GM18873 (cell line): ENCODE data around the gene MMP7.

ENCODE experiments used
- ATAC-seq: cut with Tn5 transposase; IDR thresholded peaks from one replicate; pipeline ENCODE4 v1.9.1; 2021; ENCODE audit warnings: mild to moderate bottlenecking, moderate library complexity, moderate number of reproducible peaks; ENCODE audit not compliant: unreplicated experiment, low FRiP score

The MMP7 gene

GRCh38 chr11:102530558-102530957 is at the start of gene MMP7:
Gene MMP7, minus strand, starts transcription at chr11:102530747. Its CDS starts 47 bp downstream, at chr11:102530700.
- no peak for ATAC-seq

- ATAC-seq: no peak
Observed at GRCh38 chr11:102577723-102578122, 47.2 kb upstream of the MMP7 start.

- ATAC-seq: no peak
Observed at GRCh38 chr11:102577182-102577581, 46.6 kb upstream of the MMP7 start.

- no peak for ATAC-seq
Observed at GRCh38 chr11:102576350-102576749, 45.8 kb upstream of the MMP7 start.

- ATAC-seq: no peak
Observed at GRCh38 chr11:102575012-102575411, 44.5 kb upstream of the MMP7 start.

- ATAC-seq: no peak
Observed at GRCh38 chr11:102573851-102574250, 43.3 kb upstream of the MMP7 start.

GRCh38 chr11:102572554-102573220 is 42.1 kb upstream of the MMP7 start:
- no peak for ATAC-seq

GRCh38 chr11:102568851-102569250 is 38.3 kb upstream of the MMP7 start:
- no peak for ATAC-seq

- ATAC-seq: no peak
Observed at GRCh38 chr11:102566112-102566511, 35.6 kb upstream of the MMP7 start.

GRCh38 chr11:102564110-102564509 is 33.6 kb upstream of the MMP7 start:
- no peak for ATAC-seq

GRCh38 chr11:102561636-102562035 is 31.1 kb upstream of the MMP7 start:
- no peak for ATAC-seq

- peak; percentile 70 for ATAC-seq
Observed at GRCh38 chr11:102560555-102561011, 30.0 kb upstream of the MMP7 start.

- peak; percentile 51 for ATAC-seq
Observed at GRCh38 chr11:102559839-102560238, 29.3 kb upstream of the MMP7 start.

- no peak for ATAC-seq
Observed at GRCh38 chr11:102555091-102555490, 24.5 kb upstream of the MMP7 start.

- peak; percentile 79 for ATAC-seq
Observed at GRCh38 chr11:102553835-102554282, 23.3 kb upstream of the MMP7 start.

GRCh38 chr11:102552447-102553194 is 22.1 kb upstream of the MMP7 start:
- no peak for ATAC-seq

- no peak for ATAC-seq
Observed at GRCh38 chr11:102552020-102552419, 21.5 kb upstream of the MMP7 start.

- ATAC-seq: no peak
Observed at GRCh38 chr11:102551169-102551781, 20.7 kb upstream of the MMP7 start.

- peak; percentile 76 for ATAC-seq
Observed at GRCh38 chr11:102546923-102547471, 16.4 kb upstream of the MMP7 start.

- no peak for ATAC-seq
Observed at GRCh38 chr11:102546427-102546826, 15.9 kb upstream of the MMP7 start.

GRCh38 chr11:102545701-102546100 is 15.2 kb upstream of the MMP7 start:
- ATAC-seq: no peak
